HAP-1 (cell line): ENCODE results near the gene PRICKLE4.

Source experiments
- DNase-seq, 2 experiments: peaks; one replicate each; pipeline ENCODE4 v3.0.0-alpha.2; 2016 to 2020; ENCODE audit warnings: low spot score in 2 of 2
- H3K27me3 ChIP-seq: fragments of 250-450 bp; sonication (Bioruptor Pico); 2 replicates; pipeline ENCODE4 v1.5.1; 2020; ENCODE audit warnings: low read depth, mild to moderate bottlenecking, moderate library complexity
- H3K36me3 ChIP-seq: fragments of 250-450 bp; sonication (Bioruptor Pico); replicated peaks from 2 replicates; pipeline ENCODE4 v1.5.1; 2020; ENCODE audit warnings: mild to moderate bottlenecking
- H3K4me1 ChIP-seq: fragments of 250-450 bp; sonication (Bioruptor Pico); 2 replicates; pipeline ENCODE4 v1.5.1; 2020; ENCODE audit warnings: mild to moderate bottlenecking
- H3K4me3 ChIP-seq: fragments of 250-450 bp; sonication (Bioruptor Pico); 2 replicates; pipeline ENCODE4 v1.5.1; 2020; ENCODE audit warnings: mild to moderate bottlenecking, moderate library complexity
- H3K9me3 ChIP-seq: fragments of 250-450 bp; sonication (Bioruptor Pico); 2 replicates; pipeline ENCODE4 v1.5.1; 2020; ENCODE audit warnings: mild to moderate bottlenecking, moderate library complexity
- in situ Hi-C: fragments of 300-500 bp; cut with MboI; formaldehyde crosslinking; loops from 3 replicates; pipeline ENCODE4 v1.14.3; 2020; ENCODE audit warnings: low sequenced_read_pairs, inconsistent platforms, mixed read lengths

The PRICKLE4 gene

DNA sequence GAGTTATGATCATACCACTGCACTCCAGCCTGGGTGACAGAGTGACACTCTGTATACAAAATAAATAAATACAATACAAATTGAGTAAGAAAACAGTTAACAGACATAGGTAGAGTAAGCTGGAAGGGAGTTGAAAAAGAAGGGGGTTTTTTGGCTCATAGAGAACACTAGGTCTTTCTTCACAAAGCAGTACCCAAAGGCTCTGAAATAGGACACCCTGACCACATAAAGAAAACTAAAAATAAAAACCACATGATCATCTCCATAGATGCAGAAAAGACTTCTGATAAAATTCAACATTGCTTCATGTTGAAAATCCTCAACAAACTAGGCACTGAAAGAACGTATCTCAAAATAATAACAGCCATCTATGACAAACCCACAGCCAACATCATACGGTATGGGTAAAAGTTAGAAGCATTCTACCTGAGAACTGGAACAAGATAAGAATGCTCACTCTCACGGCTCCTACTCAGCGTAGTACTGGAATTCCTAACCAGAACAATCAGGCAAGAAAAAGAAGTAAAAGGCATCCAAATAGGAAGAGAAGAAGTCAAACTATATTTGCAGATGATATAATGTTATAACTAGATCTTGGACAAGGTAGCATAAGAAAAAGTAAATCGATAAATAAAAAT, 55.6 kb downstream of the PRICKLE4 start:
- no peak overlapping the region for H3K4me3 ChIP-seq

GRCh38 chr6:41836660-41837052, 56.1 kb downstream of the PRICKLE4 start:
- in situ Hi-C loops: no loop called here
- no peak for DNase-seq
- H3K4me1 ChIP-seq: no peaks in the 10 kb centered on the region
- no peaks in the 10 kb centered on the region for H3K27me3 ChIP-seq
- H3K9me3 ChIP-seq: no peaks in the 10 kb centered on the region
- no peaks in the 10 kb centered on the region for H3K36me3 ChIP-seq
- no peak overlapping the region for H3K4me3 ChIP-seq

More for the DNA sequence above, 55.6 kb downstream of the PRICKLE4 start:
- Histone ChIP-seq H3K9me3 (no peaks in the 10 kb centered on the region), H3K36me3 (no peaks in the 10 kb centered on the region), H3K27me3 (no peaks in the 10 kb centered on the region), H3K4me1 (no peaks in the 10 kb centered on the region)
- in situ Hi-C loops: no loop called here
- DNase-seq: no peak
